Activated CD4-positive, alpha-beta T cell treated with anti-CD3 and anti-CD28 coated beads for 36 hours (primary cell): ENCODE data around the gene FBXW11. TPM values are rescaled to one million over a fixed set of nuclear protein-coding genes. Genes with fewer than 3 reads are reported as not detected.
"Not testable (repeated sequence)": the region's sequence is repeated elsewhere in the genome, so short reads cannot be mapped to it uniquely, and the experiment has no call there.

Source experiments
- ATAC-seq: fragments of 200-7000 bp; cut with Tn5 transposase; one replicate; pipeline ENCODE4 v1.10.0; 2021; ENCODE audit warnings: mild to moderate bottlenecking, moderate library complexity
- CTCF ChIA-PET: fragments of 350-600 bp; sonication (Branson Sonifier 250); formaldehyde crosslinking; loops from one replicate; lab custom pipeline; 2021; ENCODE audit warnings: antibody characterized with exemption; lab: Charles Lee
- POLR2A ChIA-PET: fragments of 350-600 bp; sonication (Branson Sonifier 250); formaldehyde crosslinking; loops from one replicate; lab custom pipeline; 2021; ENCODE audit warnings: antibody characterized with exemption, inconsistent platforms; lab: Charles Lee
- DNase-seq: peaks from one replicate; pipeline ENCODE4 v3.0.0-alpha.2; 2020
- H3K27ac Mint-ChIP-seq: one replicate; pipeline ENCODE4 v1.8.0; 2021; ENCODE audit warnings: mixed read lengths
- H3K27me3 Mint-ChIP-seq: one replicate; pipeline ENCODE4 v1.8.0; 2021; ENCODE audit warnings: mixed read lengths
- H3K36me3 Mint-ChIP-seq: one replicate; pipeline ENCODE4 v1.8.0; 2021; ENCODE audit warnings: low read depth, mixed read lengths
- H3K4me1 Mint-ChIP-seq: one replicate; pipeline ENCODE4 v1.8.0; 2021; ENCODE audit warnings: mixed read lengths
- H3K4me3 Mint-ChIP-seq: one replicate; pipeline ENCODE4 v1.8.0; 2021; ENCODE audit warnings: mild to moderate bottlenecking, moderate library complexity, mixed read lengths
- H3K9me3 Mint-ChIP-seq: one replicate; pipeline ENCODE4 v1.8.0; 2021; ENCODE audit warnings: low read depth, mixed read lengths
- intact Hi-C, 2 experiments: fragments of 100-400 bp; cut with DNase I in 1 of 2; cut with micrococcal nuclease in 1 of 2; formaldehyde crosslinking; loops; one replicate each; pipeline versions ENCODE4 v1.14.2 to v1.15.1; 2022 to 2024; cut with DNase I, micrococcal nuclease
- total RNA-seq, 2 experiments: library from RNA; stranded (reverse); gene quantifications; one replicate each; pipeline ENCODE4 v1.2.3, GENCODE V29; 2021

The FBXW11 gene
- total RNA-seq, 2 experiments from 2014 or later, result 33.8 to 39.5 TPM

DNA sequence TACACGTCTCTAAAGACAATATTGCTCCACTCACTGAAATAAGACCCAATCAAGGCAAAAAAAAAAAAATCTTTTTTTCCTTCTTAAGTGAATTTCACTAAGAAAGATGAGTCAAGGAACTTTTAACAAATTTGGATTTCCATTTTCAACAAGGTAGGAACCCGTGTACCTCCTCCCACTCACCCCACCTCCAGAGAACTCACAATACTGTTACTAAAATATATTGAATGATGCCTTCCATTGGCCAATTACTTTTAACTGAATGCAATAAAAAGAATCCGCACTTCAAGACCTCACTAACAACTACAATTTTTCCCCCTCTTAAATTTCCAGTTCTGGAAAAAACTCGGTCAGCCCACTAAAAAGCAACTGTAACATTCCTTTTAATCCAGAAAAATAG lies 50.7 kb downstream of the FBXW11 start:
- no peaks in the 10 kb centered on the region for H3K9me3 Mint-ChIP-seq
- DNase-seq (no peak), ATAC-seq (no peak)
- intact Hi-C loops, result loop anchor here (5.0 kb wide), 2 partner anchors 232 to 327 kb away; partner anchors contain the start of genes STK10 (in 1 of the 2) and UBTD2 (in 1 of the 2)
- H3K27me3 Mint-ChIP-seq, result no peaks in the 10 kb centered on the region
- H3K4me3 Mint-ChIP-seq, result no peak overlapping the region
- peak overlapping the region; percentile 24 for H3K27ac Mint-ChIP-seq
- ChIA-PET POLR2A (no interaction called here), CTCF (interaction anchor here (1.0 to 1.7 kb wide), 2 partner anchors 14 to 21 kb away, joined by 3 to 4 read pairs; no protein-coding TSS in a partner anchor)
- H3K4me1 Mint-ChIP-seq, result peaks cover 70% of the 10 kb centered on the region
- H3K36me3 Mint-ChIP-seq, result peaks cover 6% of the 10 kb centered on the region

DNA sequence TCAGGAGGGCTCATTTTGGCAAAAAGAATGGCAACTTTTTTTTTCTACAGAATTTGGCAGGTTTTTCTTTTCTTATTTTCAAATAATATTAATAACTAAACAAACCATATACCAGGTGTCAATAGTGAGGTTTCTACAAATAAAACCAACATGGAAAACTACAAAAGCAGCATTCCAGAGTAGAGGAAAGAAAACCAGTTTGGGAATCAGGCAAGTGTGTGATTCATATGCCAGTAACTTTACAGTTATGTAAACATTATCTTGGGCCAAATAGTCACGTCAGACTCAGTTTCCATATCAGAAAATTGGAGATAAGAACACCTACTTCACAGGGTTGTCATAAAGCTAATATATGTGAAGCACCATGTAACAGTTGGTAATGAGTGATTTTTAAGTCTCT lies 51.7 kb downstream of the FBXW11 start:
- H3K27ac Mint-ChIP-seq, result no peak overlapping the region
- H3K27me3 Mint-ChIP-seq, result no peaks in the 10 kb centered on the region
- intact Hi-C loops, result loop anchor here (1.0 to 5.0 kb wide), 3 partner anchors 9 to 328 kb away; partner anchors contain the start of genes STK10 (in 1 of the 2) and UBTD2 (in 1 of the 2)
- DNase-seq (no peak), ATAC-seq (no peak)
- H3K4me3 Mint-ChIP-seq, result no peak overlapping the region
- peaks cover 4% of the 10 kb centered on the region for H3K36me3 Mint-ChIP-seq
- ChIA-PET POLR2A (no interaction called here), CTCF (interaction anchor here (2.4 kb wide), 1 partner anchor 43 kb away, joined by 9 read pairs; no protein-coding TSS in a partner anchor)
- H3K4me1 Mint-ChIP-seq, result peaks cover 59% of the 10 kb centered on the region
- H3K9me3 Mint-ChIP-seq, result no peaks in the 10 kb centered on the region

DNA sequence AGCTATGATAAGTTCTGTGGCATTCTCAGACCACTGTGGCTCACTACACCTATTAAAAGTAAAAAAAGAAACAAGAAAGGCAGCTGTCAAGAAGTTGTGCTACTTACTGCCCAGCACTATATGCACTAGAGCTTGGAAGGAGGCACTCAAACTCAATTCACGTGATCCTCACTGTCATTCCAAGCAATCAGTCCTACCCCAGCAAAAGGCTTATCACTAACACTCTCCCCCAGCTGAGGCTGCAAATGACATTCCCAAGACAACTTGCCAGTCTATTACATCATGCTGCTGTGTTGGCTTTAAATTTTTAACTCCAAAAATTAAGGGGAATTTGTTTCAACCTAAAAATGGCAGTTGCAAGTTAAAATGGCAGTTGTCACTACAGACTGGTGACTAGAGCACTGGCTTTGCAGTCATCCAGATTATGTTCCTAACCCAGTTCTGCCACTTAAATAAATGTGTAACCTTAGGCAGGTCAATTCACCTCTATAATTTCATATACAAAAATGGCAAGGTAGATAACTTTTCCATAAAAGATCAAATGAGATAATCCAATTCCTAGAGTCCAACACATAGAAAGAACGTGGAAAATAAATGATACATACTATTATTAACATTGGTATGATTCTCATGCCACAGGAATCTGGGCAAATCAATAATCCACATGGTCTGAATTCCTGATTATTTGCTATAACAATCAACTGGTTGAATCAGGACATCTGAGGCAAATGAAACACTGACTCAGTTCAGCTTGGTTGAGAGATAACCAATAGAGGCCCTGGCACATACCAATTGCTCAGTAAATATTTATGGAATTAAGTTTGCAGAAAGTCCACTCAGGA lies 52.4 kb downstream of the FBXW11 start:
- ChIA-PET POLR2A (interaction anchor here (0.7 kb wide), 1 partner anchor 67 kb away, joined by 3 read pairs; no protein-coding TSS in a partner anchor), CTCF (interaction anchor here (0.7 to 2.4 kb wide), 6 partner anchors 8 to 340 kb away, joined by 3 to 9 read pairs (median 4); no protein-coding TSS in a partner anchor)
- intact Hi-C loops, result loop anchor here in 1 of 2 experiments (1.0 kb wide), 1 partner anchor 9 kb away; no protein-coding TSS in a partner anchor
- Mint-ChIP-seq H3K9me3 (no peaks in the 10 kb centered on the region), H3K36me3 (peaks cover 2% of the 10 kb centered on the region), H3K4me1 (peaks cover 58% of the 10 kb centered on the region), H3K4me3 (no peak overlapping the region), H3K27me3 (no peaks in the 10 kb centered on the region), H3K27ac (no peak overlapping the region)
- ATAC-seq, result no peak
- no peak for DNase-seq

- Mint-ChIP-seq H3K27ac (no peak overlapping the region), H3K27me3 (no peaks in the 10 kb centered on the region), H3K36me3 (peaks cover 2% of the 10 kb centered on the region), H3K9me3 (no peaks in the 10 kb centered on the region), H3K4me3 (no peak overlapping the region), H3K4me1 (peaks cover 44% of the 10 kb centered on the region)
- DNase-seq (no peak), ATAC-seq (no peak)
- POLR2A ChIA-PET, result no interaction called here
- CTCF ChIA-PET, result interaction anchor here (0.9 kb wide), 1 partner anchor 33 kb away, joined by 3 read pairs; no protein-coding TSS in a partner anchor
- intact Hi-C loops, result no loop called here
Measured at GRCh38 chr5:171952021-171952420, 54.4 kb downstream of the FBXW11 start.

DNA sequence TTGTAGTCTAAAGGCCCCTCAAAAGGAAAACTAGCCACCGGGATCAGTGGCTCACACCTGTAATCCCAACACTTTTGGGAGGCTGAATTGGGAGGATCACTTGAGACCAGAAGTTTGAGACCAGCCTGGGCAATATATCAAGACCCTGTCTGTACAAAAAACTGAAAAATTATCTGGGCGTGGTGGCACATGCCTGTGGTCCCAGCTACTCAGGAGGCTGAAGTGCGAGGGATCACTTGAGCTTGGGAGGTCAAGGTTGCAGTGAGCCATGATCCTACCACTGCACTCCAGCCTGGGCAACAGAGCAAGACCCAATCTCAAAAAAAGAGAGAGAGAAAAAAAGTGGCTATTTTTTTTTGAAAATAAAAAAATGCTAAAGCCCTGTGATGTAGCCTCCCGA lies 55.2 kb downstream of the FBXW11 start:
- Mint-ChIP-seq H3K4me1 (peaks cover 40% of the 10 kb centered on the region), H3K36me3 (peaks cover 4% of the 10 kb centered on the region), H3K27me3 (no peaks in the 10 kb centered on the region), H3K9me3 (no peaks in the 10 kb centered on the region), H3K4me3 (no peak overlapping the region), H3K27ac (no peak overlapping the region)
- CTCF ChIA-PET, result interaction anchor here (0.9 kb wide), 1 partner anchor 34 kb away, joined by 3 read pairs; no protein-coding TSS in a partner anchor
- intact Hi-C loops, result no loop called here
- DNase-seq, result no peak
- ATAC-seq, result no peak
- POLR2A ChIA-PET, result no interaction called here

DNA sequence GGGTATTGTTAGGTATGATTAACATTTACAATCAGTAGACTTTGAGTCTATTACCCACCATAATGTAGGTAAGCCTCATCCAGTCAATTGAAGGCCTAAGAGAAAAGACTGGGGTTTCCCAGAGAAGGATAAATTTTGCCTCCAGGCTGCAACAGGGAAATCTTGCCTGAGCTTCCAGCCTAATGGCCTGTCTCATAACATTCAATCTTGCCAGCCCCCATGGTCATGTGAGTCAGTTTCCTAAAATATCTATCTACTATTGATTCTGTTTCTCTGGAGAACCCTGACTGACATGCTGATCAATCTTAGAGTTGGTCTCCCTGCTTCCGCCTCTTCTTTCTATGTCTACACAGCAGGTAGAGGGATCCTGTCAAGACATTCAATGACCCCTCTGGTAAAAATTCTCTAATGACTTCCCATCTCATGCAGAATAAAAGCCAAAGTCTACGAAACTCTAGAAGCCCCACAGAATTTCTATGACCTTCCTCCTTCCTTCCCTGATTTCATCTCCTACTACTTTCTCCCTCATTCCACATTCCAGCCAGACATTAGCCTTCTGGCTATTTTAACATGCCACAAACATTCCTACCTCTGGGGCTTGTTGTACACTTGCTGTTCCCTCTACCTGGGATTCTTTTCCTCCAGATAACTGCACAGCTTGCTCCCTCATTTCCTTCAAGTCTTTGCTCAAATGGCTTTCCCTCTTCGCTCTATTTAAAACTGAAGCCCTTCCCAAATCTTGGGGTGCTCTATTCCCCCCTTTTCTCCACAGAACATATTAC lies 60.2 kb downstream of the FBXW11 start:
- H3K27ac Mint-ChIP-seq, result no peak overlapping the region
- no peaks in the 10 kb centered on the region for H3K9me3 Mint-ChIP-seq
- no peak for DNase-seq
- ChIA-PET CTCF (no interaction called here), POLR2A (no interaction called here)
- H3K27me3 Mint-ChIP-seq, result no peaks in the 10 kb centered on the region
- H3K36me3 Mint-ChIP-seq, result peaks cover 4% of the 10 kb centered on the region
- peaks cover 44% of the 10 kb centered on the region for H3K4me1 Mint-ChIP-seq
- no peak overlapping the region for H3K4me3 Mint-ChIP-seq
- no peak for ATAC-seq
- intact Hi-C loops, result loop anchor here in 1 of 2 experiments (1.0 kb wide), 1 partner anchor 8 kb away; no protein-coding TSS in a partner anchor

GRCh38 chr5:171945476-171945875 lies 61.0 kb downstream of the FBXW11 start:
- intact Hi-C loops, result loop anchor here in 1 of 2 experiments (1.0 kb wide), 1 partner anchor 9 kb away; no protein-coding TSS in a partner anchor
- H3K4me3 Mint-ChIP-seq, result no peak overlapping the region
- H3K9me3 Mint-ChIP-seq, result no peaks in the 10 kb centered on the region
- H3K36me3 Mint-ChIP-seq, result peaks cover 4% of the 10 kb centered on the region
- peaks cover 47% of the 10 kb centered on the region for H3K4me1 Mint-ChIP-seq
- ChIA-PET POLR2A (no interaction called here), CTCF (interaction anchor here (0.6 to 1.3 kb wide), 3 partner anchors 8 to 114 kb away, joined by 3 to 4 read pairs (median 3); no protein-coding TSS in a partner anchor)
- ATAC-seq (no peak), DNase-seq (no peak)
- H3K27ac Mint-ChIP-seq, result no peak overlapping the region
- no peaks in the 10 kb centered on the region for H3K27me3 Mint-ChIP-seq

- DNase-seq (no peak), ATAC-seq (no peak)
- H3K27ac Mint-ChIP-seq, result no peak overlapping the region
- ChIA-PET POLR2A (no interaction called here), CTCF (interaction anchor here (0.6 to 1.3 kb wide), 4 partner anchors 8 to 114 kb away, joined by 3 to 4 read pairs (median 3); no protein-coding TSS in a partner anchor)
- intact Hi-C loops, result loop anchor here in 1 of 2 experiments (1.0 kb wide), 1 partner anchor 9 kb away; no protein-coding TSS in a partner anchor
- no peak overlapping the region for H3K4me3 Mint-ChIP-seq
- peaks cover 51% of the 10 kb centered on the region for H3K4me1 Mint-ChIP-seq
- H3K36me3 Mint-ChIP-seq, result peaks cover 4% of the 10 kb centered on the region
- H3K27me3 Mint-ChIP-seq, result no peaks in the 10 kb centered on the region
- H3K9me3 Mint-ChIP-seq, result no peaks in the 10 kb centered on the region
Measured at GRCh38 chr5:171945066-171945465, 61.4 kb downstream of the FBXW11 start.

DNA sequence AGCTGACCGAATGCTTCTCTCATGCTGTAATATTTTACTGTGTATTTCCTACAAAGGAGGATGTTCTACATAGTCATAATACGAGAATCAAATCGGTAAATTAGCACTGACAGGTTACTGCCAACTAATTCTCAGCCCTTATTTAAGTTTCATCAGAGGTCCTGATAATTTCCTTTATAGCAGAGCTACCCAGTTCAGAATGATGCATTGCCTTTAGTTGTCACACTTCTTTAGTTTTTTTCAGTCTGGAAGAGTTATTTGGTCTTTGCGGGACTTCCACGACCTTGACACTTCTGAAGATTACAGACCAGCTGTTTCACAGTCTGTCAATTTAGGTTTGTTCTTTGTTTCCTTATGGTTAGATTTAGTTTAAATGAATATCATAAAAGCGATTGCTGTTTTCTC lies 64.3 kb downstream of the FBXW11 start:
- H3K4me1 Mint-ChIP-seq, result peaks cover 42% of the 10 kb centered on the region
- H3K9me3 Mint-ChIP-seq, H3K27me3 Mint-ChIP-seq, DNase-seq, POLR2A ChIA-PET, H3K4me3 Mint-ChIP-seq, H3K36me3 Mint-ChIP-seq, intact Hi-C loops: not testable (repeated sequence)
- H3K27ac Mint-ChIP-seq, result peak overlapping the region; percentile 31
- CTCF ChIA-PET, result interaction anchor here (1.0 to 1.9 kb wide), 3 partner anchors 11 to 65 kb away, joined by 4 to 5 read pairs (median 5); partner anchors contain the start of gene FBXW11
- ATAC-seq, result peak; percentile 75

- H3K4me3 Mint-ChIP-seq, H3K27ac Mint-ChIP-seq, ATAC-seq, H3K9me3 Mint-ChIP-seq, DNase-seq, H3K27me3 Mint-ChIP-seq, POLR2A ChIA-PET, H3K36me3 Mint-ChIP-seq, intact Hi-C loops: not testable (repeated sequence)
- CTCF ChIA-PET, result interaction anchor here (1.4 to 1.9 kb wide), 2 partner anchors 12 to 65 kb away, joined by 5 read pairs; partner anchors contain the start of gene FBXW11
- peaks cover 46% of the 10 kb centered on the region for H3K4me1 Mint-ChIP-seq
Measured at GRCh38 chr5:171941675-171942074, 64.8 kb downstream of the FBXW11 start.
